DMS79 treated with DMSO at 0.1 percent for 48 hours (cell line): ENCODE measurements around the gene ANO6.

Experiments
- DNase-seq: peaks from one replicate; lab custom pipeline; 2025; lab: John Stamatoyannopoulos, UW

ANO6 gene

DNA sequence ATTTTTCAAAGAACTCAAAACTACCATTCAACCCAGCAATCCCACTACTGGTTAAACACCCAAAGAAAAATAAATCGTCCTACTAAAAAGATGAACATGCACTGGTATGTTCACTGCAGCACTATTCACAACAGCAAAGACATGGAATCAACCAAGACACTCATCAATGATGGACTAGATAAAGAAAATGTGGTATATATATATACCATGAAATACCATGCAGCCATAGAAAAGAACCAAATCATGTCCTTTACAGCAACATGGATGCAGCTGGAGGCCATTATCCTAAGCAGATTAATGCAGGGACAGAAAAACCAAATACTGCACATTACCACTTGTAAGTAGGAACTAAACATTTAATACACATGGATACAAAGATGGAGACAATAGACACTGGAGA, 3.8 kb upstream of the ANO6 start:
- DNase-seq = no peak

DNA sequence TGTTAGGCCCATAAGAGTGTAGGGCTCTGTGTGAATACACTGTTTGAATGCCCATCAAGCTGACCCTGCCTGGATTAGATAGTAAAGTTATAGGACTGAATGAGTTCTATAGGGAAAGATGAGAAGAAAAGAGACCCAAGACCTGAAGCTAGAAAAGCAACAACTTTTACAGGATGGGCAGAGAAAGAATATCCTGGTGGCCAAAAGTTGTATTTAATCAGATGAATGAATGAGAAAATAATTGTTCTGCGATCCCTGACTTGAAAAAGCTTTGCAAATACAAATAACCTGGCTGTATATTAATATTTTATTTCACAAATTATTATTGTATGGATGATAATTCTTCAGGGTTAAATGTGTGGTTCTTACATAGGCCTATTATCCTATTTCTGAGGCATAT, 2.8 kb upstream of the ANO6 start:
- no peak for DNase-seq

GRCh38 chr12:45214071-45214470, 1.8 kb upstream of the ANO6 start:
- no peak for DNase-seq

DNA sequence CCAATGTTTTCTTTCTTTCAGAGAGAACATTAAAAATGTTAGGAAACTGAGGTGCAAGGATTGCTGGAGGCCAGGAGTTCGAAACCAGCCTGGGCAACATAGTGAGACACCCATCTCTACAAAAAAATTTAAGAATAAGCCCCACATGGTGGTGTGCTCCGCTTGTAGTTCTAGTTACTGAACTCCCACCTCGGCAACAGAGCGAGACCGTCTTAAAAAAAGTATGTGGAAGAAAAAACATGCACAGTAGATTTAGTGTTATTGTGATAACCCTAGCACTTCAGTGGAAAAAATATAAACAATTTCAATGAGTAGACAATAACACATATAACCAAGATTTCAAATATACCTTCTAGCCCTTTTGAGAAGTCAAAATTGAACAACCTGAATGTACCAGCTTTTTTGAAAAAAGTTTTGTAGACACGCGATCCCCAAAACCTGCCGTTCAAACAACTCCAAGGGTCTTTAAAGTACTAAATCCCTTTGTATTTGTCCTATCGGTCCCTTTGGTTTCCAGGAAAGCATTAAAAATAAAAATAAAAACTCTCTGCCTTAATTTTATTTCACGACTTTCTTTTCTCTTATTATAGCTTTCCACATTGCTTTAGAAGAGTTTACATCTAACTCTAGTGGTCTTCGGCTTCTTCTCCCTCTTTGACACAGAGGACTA, 1.0 kb upstream of the ANO6 start:
- no peak for DNase-seq

DNA sequence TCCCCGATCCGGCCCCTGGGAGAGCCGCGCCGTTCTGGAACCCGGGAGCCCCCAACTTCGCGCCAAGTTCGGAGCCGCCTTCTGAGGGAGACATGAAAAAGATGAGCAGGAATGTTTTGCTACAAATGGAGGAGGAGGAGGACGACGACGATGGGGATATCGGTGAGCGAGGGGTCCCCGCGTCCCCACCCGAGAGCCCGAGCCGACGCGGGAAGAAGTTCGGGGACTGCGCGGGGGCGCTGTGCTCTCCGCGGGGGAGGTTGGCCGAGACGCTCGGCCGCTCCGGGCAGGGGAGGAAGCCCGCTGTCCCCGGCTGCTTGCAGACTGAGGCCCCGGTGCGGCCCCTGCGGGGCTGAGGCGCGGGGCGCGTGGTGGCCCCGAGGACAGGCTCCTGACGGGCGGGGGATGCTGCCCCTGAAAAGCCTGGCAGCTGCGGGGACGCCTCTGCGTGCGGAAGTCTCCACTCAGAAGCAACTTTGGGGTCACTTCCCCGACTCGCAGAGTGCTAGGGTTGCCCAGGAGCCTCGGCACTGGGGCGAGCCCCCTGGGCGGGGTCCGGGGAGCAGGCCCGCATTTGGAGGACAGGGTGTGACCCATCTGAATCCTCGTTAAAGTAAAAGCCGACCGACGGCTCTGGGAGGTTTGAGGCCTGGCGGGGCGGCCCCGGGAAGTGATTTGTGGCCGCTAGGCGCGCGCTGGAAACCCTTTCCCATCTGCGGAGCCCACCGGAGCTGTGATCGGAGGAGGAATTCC, 511 bp downstream of the ANO6 start:
- peak; percentile 30 for DNase-seq

- DNase-seq = peak; percentile 30
These were observed 1.1 kb downstream of the ANO6 start for GRCh38 chr12:45216983-45217485.

DNA sequence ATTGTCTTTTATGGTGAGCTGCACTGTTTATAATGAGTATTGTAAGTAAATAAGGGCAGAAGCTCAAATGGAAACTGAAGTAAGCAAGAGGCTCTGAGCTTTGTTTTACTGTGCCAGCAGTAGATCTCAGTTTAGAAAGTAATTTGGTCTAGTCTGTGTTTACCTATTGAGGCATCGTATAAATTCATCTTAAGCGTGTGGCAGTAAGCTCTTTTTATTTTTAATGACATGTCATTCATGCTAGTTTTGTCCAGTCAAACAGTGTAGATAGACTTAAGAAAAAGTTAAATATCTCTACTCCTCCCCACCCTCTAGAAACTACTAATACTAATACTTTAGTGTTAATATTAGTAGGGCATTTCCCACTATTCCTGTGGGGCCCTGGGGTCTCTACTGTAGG, 2.0 kb downstream of the ANO6 start:
- DNase-seq = no peak

GRCh38 chr12:45219621-45220020, 3.7 kb downstream of the ANO6 start:
- DNase-seq = no peak

- DNase-seq = no peak
These were observed 4.6 kb downstream of the ANO6 start for GRCh38 chr12:45220363-45220931.

DNA sequence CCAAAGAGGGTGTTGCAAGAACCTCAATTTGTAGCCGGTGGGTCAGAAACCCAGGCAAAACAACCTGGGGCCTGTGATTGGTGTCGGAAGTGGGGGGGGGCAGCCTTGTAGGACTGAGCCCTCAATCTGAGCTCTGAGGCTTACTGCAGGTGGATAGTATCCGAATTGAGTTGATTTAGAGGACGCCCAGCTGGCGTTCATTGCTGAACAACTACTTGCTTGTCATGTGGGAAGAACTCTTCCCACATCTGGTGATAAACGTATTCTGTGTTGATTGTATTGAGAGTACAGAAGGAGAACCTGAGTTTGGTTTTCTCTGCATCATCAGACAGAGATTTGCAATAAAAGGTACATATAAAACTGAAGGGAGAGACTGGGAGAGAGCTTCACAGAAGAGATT, 5.1 kb downstream of the ANO6 start:
- DNase-seq = no peak

- DNase-seq = no peak
These were observed 8.0 kb downstream of the ANO6 start for GRCh38 chr12:45223868-45224267.

DNA sequence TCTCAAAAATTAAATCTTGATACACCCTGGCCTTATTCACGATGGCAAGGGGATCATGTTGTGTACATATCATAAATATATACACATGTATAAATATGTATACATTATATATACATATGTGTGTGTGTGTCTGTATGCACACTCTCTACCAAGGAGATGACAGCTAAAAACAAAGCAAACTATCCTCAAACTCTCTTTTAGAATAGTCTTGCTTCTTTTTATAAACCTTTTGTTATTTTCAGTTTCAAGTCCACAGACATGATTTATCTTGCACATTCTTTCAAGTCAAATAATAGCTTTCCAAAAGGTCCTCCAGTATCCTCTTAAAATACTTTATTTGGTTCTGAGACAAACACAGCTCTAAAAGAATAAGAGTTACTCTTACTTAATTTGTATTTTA, 8.4 kb downstream of the ANO6 start:
- DNase-seq = no peak

DNA sequence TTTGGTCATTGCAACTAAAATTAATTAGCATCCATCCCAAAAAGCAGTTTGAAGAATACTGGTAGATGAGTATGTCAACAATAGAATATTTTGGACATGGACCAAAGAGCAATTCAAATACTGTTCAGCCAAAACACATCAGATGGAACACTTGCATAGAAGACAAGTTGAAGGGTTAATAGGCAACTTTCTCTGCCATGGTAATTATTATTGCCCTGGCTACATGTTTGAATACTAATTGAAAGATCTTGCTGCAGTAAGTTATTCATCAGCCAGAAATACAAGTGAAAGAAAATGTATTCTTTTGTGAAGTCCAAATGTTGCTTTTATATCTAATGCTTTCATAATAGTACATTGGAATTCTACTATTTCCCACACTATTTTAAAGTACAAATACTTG, 10.1 kb downstream of the ANO6 start:
- DNase-seq = no peak

DNA sequence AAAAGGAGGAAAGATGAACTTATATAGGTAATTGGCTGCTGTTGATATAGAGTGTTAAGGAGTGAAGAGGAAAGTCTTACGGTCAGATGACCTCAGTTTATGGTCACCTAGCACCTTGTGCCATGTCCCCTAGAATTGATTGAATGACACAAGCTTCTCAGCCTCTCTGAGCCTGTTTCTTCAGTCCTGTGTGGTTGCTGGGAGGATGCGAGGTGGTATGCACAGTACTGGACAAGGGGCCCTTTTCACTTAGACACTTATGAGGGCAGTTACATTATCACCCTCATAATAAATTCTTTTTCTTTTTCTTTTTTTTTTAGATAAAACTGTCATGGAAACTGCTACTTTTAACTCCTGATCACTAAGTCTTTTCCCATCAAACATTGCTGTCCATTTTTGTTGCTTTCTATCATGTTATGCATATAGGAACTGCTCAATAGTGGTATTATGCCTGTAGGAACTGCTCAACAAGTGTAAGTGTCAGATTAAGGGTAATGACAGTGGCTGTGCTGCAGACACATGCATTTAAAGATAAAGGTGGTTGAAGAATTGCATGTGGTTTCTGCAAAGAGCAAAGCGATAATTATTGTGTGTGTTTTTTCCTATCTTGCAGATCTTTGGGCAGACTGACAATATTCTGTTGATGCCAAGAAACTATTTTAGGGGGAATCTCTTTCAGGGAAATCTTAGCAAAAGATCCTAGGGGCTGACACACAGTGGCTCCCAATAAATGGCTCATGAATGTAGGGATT, 11.6 kb downstream of the ANO6 start:
- no peak for DNase-seq

- DNase-seq = peak; percentile 15
These were observed 15.7 kb downstream of the ANO6 start for GRCh38 chr12:45231515-45232145.

GRCh38 chr12:45232146-45232755, 16.4 kb downstream of the ANO6 start:
- DNase-seq = no peak

DNA sequence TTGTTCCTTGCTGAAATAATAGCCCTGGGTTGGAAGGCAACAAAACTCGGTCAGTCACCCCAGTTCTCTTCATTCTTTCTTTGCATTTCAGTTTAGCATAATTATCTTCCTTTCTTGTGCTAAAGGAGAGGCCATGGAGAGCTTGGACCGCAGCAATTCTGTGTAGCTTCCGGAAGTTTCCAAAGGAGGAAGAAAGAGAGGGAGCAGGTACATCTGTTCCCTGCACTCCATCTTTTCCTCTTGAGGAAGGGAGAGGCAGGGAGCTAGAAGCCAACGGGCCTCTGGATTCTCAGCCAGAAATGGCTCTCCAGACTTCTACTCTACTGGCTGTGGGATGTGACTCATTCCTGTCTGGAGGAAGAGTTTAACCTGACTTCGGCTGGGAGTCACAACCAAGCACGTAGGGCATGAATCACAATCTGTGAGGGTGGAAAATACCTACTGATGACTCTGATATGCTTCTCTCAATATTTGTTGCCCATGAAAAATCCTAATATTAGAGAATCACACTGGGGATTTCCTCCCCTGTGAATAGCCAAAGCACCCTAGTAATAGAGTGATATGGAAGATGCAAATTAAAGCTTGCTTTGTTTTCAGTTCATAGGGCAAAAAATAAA, 17.0 kb downstream of the ANO6 start:
- DNase-seq = no peak

GRCh38 chr12:45234139-45234865, 18.4 kb downstream of the ANO6 start:
- no peak for DNase-seq

- DNase-seq = no peak
These were observed 19.5 kb downstream of the ANO6 start for GRCh38 chr12:45235087-45236025.
